HEK293T (cell line): ENCODE data around the gene NOX3.
"Not testable (repeated sequence)": the region's sequence is repeated elsewhere in the genome, so short reads cannot be mapped to it uniquely, and the experiment has no call there.

Source experiments
- CTCF ChIA-PET: fragments of 350-600 bp; formaldehyde crosslinking; extraction: SDS; loops from one replicate; lab custom pipeline; 2021; ENCODE audit warnings: antibody characterized with exemption, inconsistent platforms; lab: Yijun Ruan, JAX
- POLR2A ChIA-PET: fragments of 350-600 bp; formaldehyde crosslinking; extraction: SDS; loops from one replicate; lab custom pipeline; 2020; ENCODE audit warnings: antibody characterized with exemption, inconsistent platforms; lab: Yijun Ruan, JAX
- DNase-seq: peaks from one replicate; pipeline ENCODE4 v3.0.0; 2012; ENCODE audit warnings: mixed read lengths; ENCODE audit errors: extremely low spot score
- ARNT ChIP-seq: fragments of 450-650 bp; IDR thresholded peaks from 2 replicates; pipeline ENCODE4 v1.6.1; 2017; ENCODE audit warnings: mild to moderate bottlenecking
- BHLHE40 ChIP-seq: fragments of 450-650 bp; IDR thresholded peaks from 2 replicates; pipeline ENCODE4 v1.6.1; 2016; ENCODE audit warnings: mild to moderate bottlenecking, moderate library complexity, borderline replicate concordance
- CTBP1 ChIP-seq: fragments of 450-650 bp; IDR thresholded peaks from 2 replicates; pipeline ENCODE4 v1.6.1; 2016; ENCODE audit warnings: borderline replicate concordance
- ELF4 ChIP-seq: fragments of 450-650 bp; IDR thresholded peaks from 2 replicates; pipeline ENCODE4 v1.6.1; 2017; ENCODE audit warnings: antibody characterized with exemption
- FOXA1 ChIP-seq: fragments of 450-650 bp; IDR thresholded peaks from 2 replicates; pipeline ENCODE4 v1.6.1; 2016; ENCODE audit warnings: mild to moderate bottlenecking
- FOXK2 ChIP-seq: fragments of 450-650 bp; IDR thresholded peaks from 2 replicates; pipeline ENCODE4 v1.6.1; 2016; ENCODE audit warnings: mild to moderate bottlenecking
- FOXM1 ChIP-seq: fragments of 450-650 bp; IDR thresholded peaks from 2 replicates; pipeline ENCODE4 v1.6.1; 2017; ENCODE audit warnings: mild to moderate bottlenecking, borderline replicate concordance
- HDGF ChIP-seq: fragments of 450-650 bp; IDR thresholded peaks from 2 replicates; pipeline ENCODE4 v1.6.1; 2017; ENCODE audit warnings: antibody characterized with exemption, borderline replicate concordance
- L3MBTL2 ChIP-seq: fragments of 450-650 bp; conservative IDR thresholded peaks from 2 replicates; pipeline ENCODE4 v1.6.1; 2016; ENCODE audit warnings: mild to moderate bottlenecking
- LEF1 ChIP-seq: fragments of 450-650 bp; IDR thresholded peaks from 2 replicates; pipeline ENCODE4 v1.6.1; 2017; ENCODE audit warnings: mild to moderate bottlenecking, borderline replicate concordance
- NFRKB ChIP-seq: fragments of 450-650 bp; IDR thresholded peaks from 2 replicates; pipeline ENCODE4 v1.6.1; 2016; ENCODE audit warnings: mild to moderate bottlenecking, moderate library complexity
- SP1 ChIP-seq: fragments of 450-650 bp; IDR thresholded peaks from 2 replicates; pipeline ENCODE4 v1.6.1; 2017
- SUZ12 ChIP-seq: fragments of 450-650 bp; IDR thresholded peaks from 2 replicates; pipeline ENCODE4 v1.6.1; 2016; ENCODE audit warnings: mild to moderate bottlenecking
- TARDBP ChIP-seq: fragments of 450-650 bp; IDR thresholded peaks from 2 replicates; pipeline ENCODE4 v1.6.1; 2016
- ZNF384 ChIP-seq: fragments of 450-650 bp; IDR thresholded peaks from 2 replicates; pipeline ENCODE4 v1.6.1; 2016
- TF ChIP-seq, protein P1 (sequence below): fragments of 450-650 bp; IDR thresholded peaks from 2 replicates; pipeline ENCODE4 v1.6.1; 2016

Gene NOX3

DNA sequence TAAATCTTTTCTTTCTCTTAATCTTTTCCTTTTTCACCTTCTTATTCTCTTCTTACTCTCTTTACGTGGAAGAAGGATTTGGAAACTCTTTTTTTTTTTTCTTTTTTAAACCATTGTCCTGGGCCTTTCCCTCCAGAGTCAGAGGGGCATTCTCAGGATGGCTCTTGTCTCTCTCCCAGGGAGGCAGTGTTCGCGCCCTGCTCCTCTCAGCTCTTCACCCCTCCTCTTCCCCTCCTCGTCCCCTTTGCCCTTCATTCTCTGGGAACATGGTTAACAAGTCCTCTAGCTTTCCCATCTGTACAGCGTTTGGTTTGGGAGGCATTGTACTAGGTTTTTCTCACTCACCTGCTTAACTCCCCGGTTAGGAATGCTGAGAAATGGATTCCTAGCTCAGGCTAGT lies 89.3 kb downstream of the NOX3 start:
- no peak for DNase-seq

DNA sequence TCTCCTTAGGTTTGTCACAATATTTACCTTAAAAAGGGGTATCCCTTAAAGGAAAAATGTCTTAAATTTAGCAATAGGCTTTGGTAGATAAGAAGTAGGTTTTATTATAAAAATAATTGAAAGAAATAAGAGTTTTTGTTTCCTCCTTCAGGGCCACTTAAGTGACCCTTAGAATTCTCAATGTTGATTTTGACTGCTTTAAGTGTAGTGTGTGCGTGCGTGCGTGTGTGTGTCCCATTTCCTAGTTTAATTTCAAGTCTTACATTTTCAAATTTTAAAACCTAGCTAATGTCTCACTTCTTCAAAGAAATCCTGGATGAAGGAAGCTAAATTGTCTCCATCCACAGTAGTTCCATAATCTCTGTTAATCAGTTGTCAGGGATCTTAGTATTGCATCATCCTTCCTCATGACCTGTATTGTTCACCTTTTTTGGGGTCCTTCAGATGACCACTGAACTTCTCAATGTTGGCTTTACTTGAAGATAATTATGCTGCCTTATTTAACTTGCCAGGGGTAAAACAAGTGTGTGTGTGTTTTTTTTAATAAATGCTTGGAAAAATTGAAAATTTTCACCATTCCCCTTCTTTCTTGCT lies 90.7 kb downstream of the NOX3 start:
- DNase-seq = no peak
- no peak for TF ChIP-seq NFRKB
- no peak for TF ChIP-seq ZNF384
- TF ChIP-seq SP1 = no peak
- TF ChIP-seq CTBP1 = no peak
- no peak for TF ChIP-seq TARDBP
- no peak for TF ChIP-seq ELF4
- TF ChIP-seq L3MBTL2 = no peak
- TF ChIP-seq FOXA1 = no peak
- no peak for TF ChIP-seq HDGF
- TF ChIP-seq FOXK2 = no peak
- no peak for TF ChIP-seq SUZ12
- TF ChIP-seq, protein P1, sequence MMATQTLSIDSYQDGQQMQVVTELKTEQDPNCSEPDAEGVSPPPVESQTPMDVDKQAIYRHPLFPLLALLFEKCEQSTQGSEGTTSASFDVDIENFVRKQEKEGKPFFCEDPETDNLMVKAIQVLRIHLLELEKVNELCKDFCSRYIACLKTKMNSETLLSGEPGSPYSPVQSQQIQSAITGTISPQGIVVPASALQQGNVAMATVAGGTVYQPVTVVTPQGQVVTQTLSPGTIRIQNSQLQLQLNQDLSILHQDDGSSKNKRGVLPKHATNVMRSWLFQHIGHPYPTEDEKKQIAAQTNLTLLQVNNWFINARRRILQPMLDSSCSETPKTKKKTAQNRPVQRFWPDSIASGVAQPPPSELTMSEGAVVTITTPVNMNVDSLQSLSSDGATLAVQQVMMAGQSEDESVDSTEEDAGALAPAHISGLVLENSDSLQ = no peak
- TF ChIP-seq LEF1 = no peak
- no peak for TF ChIP-seq ARNT
- TF ChIP-seq BHLHE40 = no peak
- TF ChIP-seq FOXM1 = no peak
- CTCF ChIA-PET = no interaction called here
- POLR2A ChIA-PET = no interaction called here

More for the DNA sequence above, 89.3 kb downstream of the NOX3 start:
- TF ChIP-seq BHLHE40 = no peak
- ChIA-PET CTCF (no interaction called here), POLR2A (no interaction called here)

DNA sequence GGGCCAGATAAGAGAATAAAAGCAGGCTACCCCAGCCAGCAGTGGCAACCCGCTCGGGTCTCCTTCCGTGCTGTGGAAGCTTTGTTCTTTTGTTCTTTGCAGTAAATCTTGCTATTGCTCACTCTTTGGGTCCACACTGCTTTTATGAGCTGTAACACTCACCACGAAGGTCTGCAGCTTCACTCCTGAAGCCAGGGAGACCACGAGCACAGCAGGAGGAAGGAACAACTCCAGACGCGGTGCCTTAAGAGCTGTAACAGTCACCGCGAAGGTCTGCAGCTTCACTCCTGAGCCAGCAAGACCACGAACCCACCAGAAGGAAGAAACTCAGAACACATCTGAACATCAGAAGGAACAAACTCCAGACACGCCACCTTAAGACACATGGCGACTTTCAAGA lies 91.6 kb downstream of the NOX3 start:
- DNase-seq, CTCF ChIA-PET, POLR2A ChIA-PET: not testable (repeated sequence)

- CTCF ChIA-PET, POLR2A ChIA-PET, DNase-seq: not testable (repeated sequence)
These were observed 92.5 kb downstream of the NOX3 start for GRCh38 chr6:155362968-155363632.

- POLR2A ChIA-PET = no interaction called here
- TF ChIP-seq SP1 (no peak), NFRKB (no peak), ARNT (no peak), FOXK2 (no peak), SUZ12 (no peak), CTBP1 (no peak), LEF1 (no peak), FOXA1 (no peak), TARDBP (no peak), FOXM1 (no peak), L3MBTL2 (no peak), BHLHE40 (no peak), ZNF384 (no peak)
- CTCF ChIA-PET = no interaction called here
- DNase-seq = no peak
These were observed 101.5 kb downstream of the NOX3 start for GRCh38 chr6:155354167-155354566.

DNA sequence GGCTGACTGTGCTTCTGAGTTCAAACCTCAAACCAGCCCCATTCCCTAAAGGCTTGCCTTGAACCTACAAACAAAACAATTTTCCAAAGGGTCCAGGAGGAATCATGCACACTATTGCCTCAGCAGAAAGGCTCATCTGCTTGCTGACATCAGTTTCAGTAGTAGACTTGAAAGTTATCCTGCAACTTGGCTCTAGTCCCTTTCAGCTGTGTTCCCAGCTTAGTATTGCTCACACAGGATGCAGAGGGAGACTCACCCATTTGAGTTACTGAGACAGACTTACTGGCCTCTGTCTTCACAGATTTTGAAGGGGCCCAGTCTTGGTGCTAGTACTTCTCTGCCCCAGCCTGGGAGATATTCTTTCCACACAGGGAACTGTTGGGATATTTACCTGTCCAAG lies 102.8 kb downstream of the NOX3 start:
- no peak for TF ChIP-seq CTBP1
- no peak for TF ChIP-seq L3MBTL2
- TF ChIP-seq ELF4 = no peak
- no peak for TF ChIP-seq ARNT
- no peak for TF ChIP-seq FOXM1
- TF ChIP-seq, protein P1 = no peak
- no peak for TF ChIP-seq LEF1
- no peak for TF ChIP-seq TARDBP
- no peak for TF ChIP-seq NFRKB
- TF ChIP-seq FOXA1 = no peak
- TF ChIP-seq HDGF = no peak
- no peak for TF ChIP-seq BHLHE40
- TF ChIP-seq SUZ12 = no peak
- no peak for TF ChIP-seq FOXK2
- TF ChIP-seq SP1 = no peak
- TF ChIP-seq ZNF384 = no peak
- CTCF ChIA-PET = no interaction called here
- DNase-seq = no peak
- POLR2A ChIA-PET = no interaction called here

DNA sequence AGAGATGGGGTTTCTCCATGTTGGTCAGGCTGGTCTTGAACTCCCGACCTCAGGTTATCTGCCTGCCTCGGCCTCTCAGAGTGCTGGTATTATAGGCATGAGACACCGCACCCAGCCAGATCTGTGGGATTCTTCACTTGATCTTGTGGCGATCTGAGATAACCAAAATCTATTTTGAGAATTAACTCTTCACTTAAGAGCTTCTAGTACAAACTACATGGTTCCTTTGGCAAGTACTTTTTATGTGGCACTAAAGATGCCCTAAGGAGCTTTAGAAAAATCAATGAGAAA lies 103.6 kb downstream of the NOX3 start:
- CTCF ChIA-PET = no interaction called here
- DNase-seq = no peak

More for the DNA sequence above, 103.6 kb downstream of the NOX3 start:
- POLR2A ChIA-PET = no interaction called here
- no peak for TF ChIP-seq TARDBP
- no peak for TF ChIP-seq ARNT
- TF ChIP-seq CTBP1 = no peak
- no peak for TF ChIP-seq FOXK2
- TF ChIP-seq ELF4 = no peak
- no peak for TF ChIP-seq SUZ12
- no peak for TF ChIP-seq HDGF
- TF ChIP-seq NFRKB = no peak
- TF ChIP-seq, protein P1 = no peak
- TF ChIP-seq ZNF384 = no peak
- TF ChIP-seq BHLHE40 = no peak
- TF ChIP-seq SP1 = no peak
- TF ChIP-seq L3MBTL2 = no peak
- TF ChIP-seq LEF1 = no peak
